ENCODE measurements around the gene ZNF638. TPM values are rescaled to one million over a fixed set of nuclear protein-coding genes. Genes with fewer than 3 reads are reported as not detected.

Gene ZNF638
- total and polyA plus RNA-seq, 2 donors (not counting 3 experiments of a cell fraction or from before 2014, with no cell fraction given), result 36.4 to 111 TPM

DNA sequence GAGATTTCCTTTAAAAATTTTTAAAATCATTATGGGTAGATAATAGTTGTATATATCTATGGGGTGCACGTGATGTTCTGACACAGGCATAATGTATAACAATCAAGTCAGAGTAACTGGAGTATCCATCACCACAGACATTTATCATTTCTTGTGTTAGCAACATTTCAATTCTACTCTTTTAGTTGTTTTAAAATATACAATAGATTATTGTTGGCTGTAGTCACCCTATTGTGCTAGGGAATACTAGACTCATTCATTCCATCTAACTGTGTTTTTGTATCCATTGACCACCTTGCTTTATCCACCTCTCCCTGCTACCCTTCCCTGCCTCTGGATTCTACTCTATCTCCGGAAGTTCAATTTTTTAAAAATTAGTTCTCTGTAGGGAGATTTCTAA lies 152.8 kb downstream of the ZNF638 start:
- Histone ChIP-seq H3K4me3 (replicated peaks in 1 of 3; ENCODE audit: insufficient read depth in 1 of 3, low read depth in 1 of 3, low read length in 3 of 3) (no peak overlapping the region), H3K79me2 (ENCODE audit: control insufficient read depth, insufficient read depth, low read length) (no peaks in the 10 kb centered on the region), H4K20me1 (replicated peaks; ENCODE audit: control insufficient read depth, extremely low read depth, insufficient read depth, low read length) (no peaks in the 10 kb centered on the region), H2AFZ (ENCODE audit: low read depth, low read length) (no peak overlapping the region), H3K9me1 (replicated peaks; ENCODE audit: control insufficient read depth, extremely low read depth, insufficient read depth, low read length) (no peaks in the 10 kb centered on the region), H3K4me2 (ENCODE audit: insufficient read depth, low read length) (no peak overlapping the region), H3K9me3 (replicated peaks; ENCODE audit: control insufficient read depth, insufficient read depth, low read length) (no peaks in the 10 kb centered on the region), H3K27me3 (ENCODE audit: control insufficient read depth in 2 of 2, insufficient read depth in 2 of 2, low read length in 2 of 2) (no peaks in the 10 kb centered on the region), H3K27ac (ENCODE audit: insufficient read depth, low read depth, low read length) (no peak overlapping the region), H3K9ac (replicated peaks; ENCODE audit: extremely low read depth, insufficient read depth, low read length) (no peak overlapping the region), H3K36me3 (ENCODE audit: control insufficient read depth in 2 of 2, extremely low read depth in 1 of 2, insufficient read depth in 2 of 2, low read length in 2 of 2) (peaks cover 13 to 14% of the 10 kb centered on the region in 2 experiments), H3K4me1 (ENCODE audit: control insufficient read depth, extremely low read depth, insufficient read depth, low read length) (no peaks in the 10 kb centered on the region)
- ChIA-PET CTCF (interaction anchor here (1.1 kb wide), 1 partner anchor 27 kb away, joined by 4 read pairs; no protein-coding TSS in a partner anchor), POLR2A (no interaction called here)
- FAIRE-seq, result no peak
- intact Hi-C loops (cut with micrococcal nuclease) (no loop called here), dilution Hi-C loops (cut with MboI; ENCODE audit: extremely low pct_ligation_motif_present, low sequenced_read_pairs) (no loop called here)
- DNase-seq (ENCODE audit: low read depth, low spot score), result no peak
- TF ChIP-seq MYC (IDR thresholded peaks at IDR 0.05; ENCODE audit: low read depth, low read length) (no peak), EZH2 (IDR thresholded peaks at IDR 0.05; ENCODE audit: borderline replicate concordance, low read depth, low read length, severe bottlenecking) (no peak), JUN (IDR thresholded peaks at IDR 0.05; ENCODE audit: borderline replicate concordance, insufficient read depth, insufficient read length, low read depth) (no peak), POLR2AphosphoS5 (IDR thresholded peaks at IDR 0.05; ENCODE audit: insufficient read depth, low read depth, low read length) (no peak), GATA2 (IDR thresholded peaks at IDR 0.05; ENCODE audit: insufficient read depth, insufficient read length, low read depth, low read length) (no peak), FOS (IDR thresholded peaks at IDR 0.05; ENCODE audit: borderline replicate concordance, insufficient read depth, low read length) (no peak), POLR2A (IDR thresholded peaks at IDR 0.05; ENCODE audit: low read depth, low read length) (no peak)
- TF ChIP-seq, protein P1, sequence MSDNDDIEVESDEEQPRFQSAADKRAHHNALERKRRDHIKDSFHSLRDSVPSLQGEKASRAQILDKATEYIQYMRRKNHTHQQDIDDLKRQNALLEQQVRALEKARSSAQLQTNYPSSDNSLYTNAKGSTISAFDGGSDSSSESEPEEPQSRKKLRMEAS (IDR thresholded peaks at IDR 0.05; ENCODE audit: insufficient read depth, insufficient read length), result no peak
- TF ChIP-seq, protein P2, sequence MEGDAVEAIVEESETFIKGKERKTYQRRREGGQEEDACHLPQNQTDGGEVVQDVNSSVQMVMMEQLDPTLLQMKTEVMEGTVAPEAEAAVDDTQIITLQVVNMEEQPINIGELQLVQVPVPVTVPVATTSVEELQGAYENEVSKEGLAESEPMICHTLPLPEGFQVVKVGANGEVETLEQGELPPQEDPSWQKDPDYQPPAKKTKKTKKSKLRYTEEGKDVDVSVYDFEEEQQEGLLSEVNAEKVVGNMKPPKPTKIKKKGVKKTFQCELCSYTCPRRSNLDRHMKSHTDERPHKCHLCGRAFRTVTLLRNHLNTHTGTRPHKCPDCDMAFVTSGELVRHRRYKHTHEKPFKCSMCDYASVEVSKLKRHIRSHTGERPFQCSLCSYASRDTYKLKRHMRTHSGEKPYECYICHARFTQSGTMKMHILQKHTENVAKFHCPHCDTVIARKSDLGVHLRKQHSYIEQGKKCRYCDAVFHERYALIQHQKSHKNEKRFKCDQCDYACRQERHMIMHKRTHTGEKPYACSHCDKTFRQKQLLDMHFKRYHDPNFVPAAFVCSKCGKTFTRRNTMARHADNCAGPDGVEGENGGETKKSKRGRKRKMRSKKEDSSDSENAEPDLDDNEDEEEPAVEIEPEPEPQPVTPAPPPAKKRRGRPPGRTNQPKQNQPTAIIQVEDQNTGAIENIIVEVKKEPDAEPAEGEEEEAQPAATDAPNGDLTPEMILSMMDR (IDR thresholded peaks at IDR 0.05; ENCODE audit: extremely low read depth in 1 of 2, insufficient read depth in 1 of 2, low read depth in 1 of 2, low read length in 2 of 2), result no peak
- BruUV-seq (replicated peaks), result no TSS peak

Small RNA genes within 50 kb of the gene (small RNA-seq; reads per million reads assigned to genes)
- not detected for gene RNU6-105P (ENCODE audit: insufficient read depth, insufficient read length, low read depth, low replicate concordance)

Other genes starting within 250 kb of the ZNF638 start
- gene MCEE, start 201.6 kb upstream of the ZNF638 start, total RNA-seq, result 6.8 and 9.9 TPM in 2 replicates
- 4.0 and 4.9 TPM in 2 replicates for gene MCEE, start 201.6 kb upstream of the ZNF638 start, polyA plus RNA-seq
- 31.4 and 38.8 TPM in 2 replicates for gene MPHOSPH10, start 201.1 kb upstream of the ZNF638 start, total RNA-seq
- 3.0 and 4.4 TPM in 2 replicates for gene MPHOSPH10, start 201.1 kb upstream of the ZNF638 start, polyA plus RNA-seq
- gene PAIP2B, start 104.7 kb upstream of the ZNF638 start, total RNA-seq, result 0.58 and 0.62 TPM in 2 replicates
- 0.13 and 0.21 TPM in 2 replicates for gene PAIP2B, start 104.7 kb upstream of the ZNF638 start, polyA plus RNA-seq
- gene DYSF, start 121.8 kb downstream of the ZNF638 start, total RNA-seq, result 134 and 152 TPM in 2 replicates
- gene DYSF, start 121.8 kb downstream of the ZNF638 start, polyA plus RNA-seq, result 50.9 and 53.5 TPM in 2 replicates

Measured in endothelial cell of umbilical vein (primary cell).